Stomach smooth muscle (tissue), 2 donors: Measurements from ENCODE around the gene CACNB2.
"Not testable (repeated sequence)": the region's sequence is repeated elsewhere in the genome, so short reads cannot be mapped to it uniquely, and the experiment has no call there.

Experiments used
- H3K27ac ChIP-seq: one replicate; pipeline ENCODE4 v1.7.0; 2013; ENCODE audit warnings: mild to moderate bottlenecking, low read length, inconsistent platforms
- H3K27me3 ChIP-seq, 2 donors: one replicate each; pipeline ENCODE4 v1.7.0; 2013; ENCODE audit warnings: low read length in 2 of 2; ENCODE audit not compliant: insufficient read depth in 2 of 2, control insufficient read depth in 1 of 2
- H3K36me3 ChIP-seq, 2 donors: one replicate each; pipeline ENCODE4 v1.7.0; 2013; ENCODE audit warnings: low read length in 2 of 2; ENCODE audit not compliant: control insufficient read depth in 2 of 2, insufficient read depth in 2 of 2
- H3K4me1 ChIP-seq: one replicate; pipeline ENCODE4 v1.7.0; 2013; ENCODE audit warnings: low read length; ENCODE audit not compliant: control insufficient read depth, insufficient read depth
- H3K4me3 ChIP-seq, 2 donors: one replicate each; pipeline ENCODE4 v1.7.0; 2013; ENCODE audit warnings: low read length in 2 of 2
- H3K9ac ChIP-seq, 2 donors: one replicate each; pipeline ENCODE4 v1.7.0; 2013; ENCODE audit warnings: low read length in 2 of 2, mild to moderate bottlenecking in 1 of 2
- H3K9me3 ChIP-seq, 2 donors: one replicate each; pipeline ENCODE4 v1.7.0; 2013; ENCODE audit warnings: low read length in 2 of 2; ENCODE audit not compliant: control insufficient read depth in 2 of 2
- donor health status: healthy.
- donor health status: Pancreatic carcinoma.

Gene CACNB2

DNA sequence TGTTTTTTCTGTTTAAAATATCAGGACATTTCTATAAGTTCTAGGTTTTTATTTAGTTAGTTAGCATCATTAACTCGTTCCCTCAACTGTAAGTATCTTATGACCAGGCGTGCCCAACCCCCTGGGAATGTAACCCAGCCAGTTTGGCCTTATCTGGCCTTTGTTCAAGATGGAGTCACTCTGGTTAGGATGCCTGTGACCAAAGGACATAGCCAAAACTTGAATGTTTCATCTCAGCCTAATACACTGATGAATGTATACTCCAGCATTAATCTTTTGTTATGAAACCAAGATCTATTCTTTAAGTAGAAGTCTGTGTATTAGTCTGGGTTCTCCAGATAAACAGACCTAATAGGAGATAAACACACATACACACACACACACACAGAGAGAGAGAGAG, 279.7 kb downstream of the CACNB2 start:
- no peak overlapping the region for H3K4me3 ChIP-seq

DNA sequence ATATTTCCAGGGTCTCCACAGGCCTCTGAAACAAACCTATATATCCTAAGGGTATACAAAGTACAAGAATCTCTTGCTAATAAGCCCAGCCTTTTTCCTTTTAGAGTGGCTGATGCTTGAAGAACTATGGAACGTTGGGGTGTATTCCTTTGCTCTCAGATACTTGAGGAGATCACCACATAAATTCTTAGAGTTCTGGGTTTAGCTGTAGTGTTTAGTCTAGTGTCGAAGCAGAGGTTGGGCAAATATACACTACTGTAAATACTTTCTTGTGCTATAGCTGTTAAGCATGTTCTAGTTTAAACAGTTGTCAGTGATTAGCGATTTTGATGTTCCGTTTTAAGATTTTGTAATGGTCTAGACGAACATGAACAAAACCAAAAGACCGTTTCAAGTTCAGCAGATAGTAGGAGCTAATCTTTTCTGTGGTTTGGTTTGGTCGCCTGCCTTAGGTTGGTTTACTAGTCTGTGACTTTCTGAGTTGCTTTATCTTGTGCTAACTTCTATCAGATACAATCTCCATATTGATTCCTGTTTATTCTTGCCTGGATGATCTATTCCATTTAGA, 281.6 kb downstream of the CACNB2 start:
- Histone ChIP-seq H3K27me3 (no peaks in the 10 kb centered on the region), H3K36me3 (no peaks in the 10 kb centered on the region), H3K9ac (no peak overlapping the region), H3K9me3 (no peaks in the 10 kb centered on the region), H3K27ac (no peak overlapping the region), H3K4me3 (no peak overlapping the region), H3K4me1 (peaks cover 3% of the 10 kb centered on the region)

More for the DNA sequence above, 279.7 kb downstream of the CACNB2 start:
- Histone ChIP-seq H3K27ac (no peak overlapping the region), H3K9ac (no peak overlapping the region), H3K4me1 (peaks cover 3% of the 10 kb centered on the region), H3K9me3 (no peaks in the 10 kb centered on the region), H3K36me3 (no peaks in the 10 kb centered on the region), H3K27me3 (no peaks in the 10 kb centered on the region)

DNA sequence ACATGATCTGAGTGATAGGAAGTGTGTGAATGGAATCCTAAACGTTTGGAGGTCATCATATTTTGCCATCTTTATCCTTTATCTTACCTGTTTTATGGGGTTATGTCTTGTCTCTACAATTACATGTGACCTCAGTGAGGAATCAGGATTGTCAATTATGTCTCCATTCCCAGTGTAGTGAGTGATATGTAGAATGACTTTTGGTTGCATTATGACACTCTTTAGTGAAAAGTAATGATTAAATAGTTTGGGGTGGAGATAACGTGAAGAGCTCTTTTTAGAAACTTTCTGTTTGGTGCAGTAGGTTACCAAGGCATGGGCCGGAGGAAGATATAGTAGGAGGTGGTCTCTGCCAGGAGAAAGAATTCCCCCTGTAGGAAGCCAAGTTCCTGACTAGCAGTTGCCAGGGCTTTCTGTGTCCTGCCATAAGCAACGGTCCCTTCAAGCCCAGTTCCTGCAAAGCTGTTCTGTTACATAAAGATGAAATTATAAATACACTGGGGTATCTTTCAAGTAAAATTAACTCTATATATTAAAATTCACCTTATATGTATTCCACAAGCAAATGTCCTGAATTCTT, 282.9 kb downstream of the CACNB2 start:
- H3K9me3 ChIP-seq = no peaks in the 10 kb centered on the region
- H3K27me3 ChIP-seq = no peaks in the 10 kb centered on the region
- H3K27ac ChIP-seq = no peak overlapping the region
- H3K4me3 ChIP-seq = no peak overlapping the region
- peaks cover 3% of the 10 kb centered on the region for H3K4me1 ChIP-seq
- H3K9ac ChIP-seq = no peak overlapping the region
- no peaks in the 10 kb centered on the region for H3K36me3 ChIP-seq

DNA sequence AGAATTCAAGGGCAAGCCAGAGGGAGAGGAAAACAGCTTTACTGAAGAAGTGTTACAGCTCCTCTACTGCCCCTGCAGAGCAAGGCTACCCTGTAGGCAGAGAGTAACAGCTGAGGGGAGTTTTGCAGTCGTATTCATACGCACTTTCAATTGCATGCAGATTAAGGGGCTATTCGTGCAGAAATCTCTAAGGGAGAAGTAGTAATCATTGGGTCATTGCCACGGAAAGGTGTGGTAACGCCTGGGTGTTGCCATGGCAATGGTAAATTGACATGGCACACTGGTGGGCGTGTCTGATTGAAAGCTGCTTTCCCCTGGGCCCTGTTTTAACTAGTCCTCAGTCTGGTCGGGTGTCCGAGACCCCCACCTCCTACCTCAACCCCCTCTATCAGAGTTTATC, 284.0 kb downstream of the CACNB2 start:
- Histone ChIP-seq H3K9me3 (no peaks in the 10 kb centered on the region), H3K36me3 (no peaks in the 10 kb centered on the region), H3K27me3 (no peaks in the 10 kb centered on the region), H3K4me3 (no peak overlapping the region), H3K9ac (no peak overlapping the region), H3K27ac (no peak overlapping the region), H3K4me1 (peaks cover 3% of the 10 kb centered on the region)

DNA sequence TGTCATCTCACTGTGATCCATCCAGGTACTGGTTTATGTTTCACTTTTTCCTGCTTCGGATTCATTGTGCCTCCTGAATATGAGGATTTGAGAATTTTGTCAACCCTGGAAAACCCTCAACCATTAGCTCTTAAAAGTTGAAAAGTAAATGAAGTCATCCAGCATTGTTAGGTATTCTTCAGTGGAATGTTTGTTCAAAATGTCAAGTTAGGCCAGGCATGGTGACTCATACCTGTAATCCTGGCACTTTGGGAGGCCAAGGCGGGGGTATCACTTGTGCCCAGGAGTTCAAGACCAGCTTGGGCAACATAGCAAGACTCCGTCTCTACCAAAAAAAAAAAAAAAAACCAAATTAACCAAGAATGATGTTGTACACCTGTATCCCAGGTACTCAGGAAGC, 289.1 kb downstream of the CACNB2 start:
- Histone ChIP-seq H3K36me3 (no peaks in the 10 kb centered on the region), H3K9me3 (no peaks in the 10 kb centered on the region), H3K27ac (no peak overlapping the region), H3K4me1 (no peaks in the 10 kb centered on the region), H3K9ac (no peak overlapping the region), H3K4me3 (no peak overlapping the region), H3K27me3 (no peaks in the 10 kb centered on the region)

DNA sequence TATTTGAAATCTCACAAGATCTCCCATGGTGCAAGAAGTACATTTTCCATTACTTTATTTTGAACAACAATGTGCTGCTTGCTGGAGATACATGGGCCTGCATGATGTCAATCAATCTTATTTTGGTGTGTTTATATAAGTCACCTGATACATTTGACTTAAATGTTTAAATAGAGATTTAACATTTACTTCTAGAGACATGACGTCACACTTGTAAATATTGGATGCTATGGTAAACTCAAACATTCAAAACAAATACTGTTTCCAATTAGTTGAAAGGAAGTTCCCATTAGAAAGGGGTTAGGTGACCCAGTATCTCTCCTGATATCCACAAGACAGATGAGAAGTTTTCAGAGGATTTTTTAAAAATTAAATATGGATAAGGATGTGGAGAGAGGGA, 296.7 kb downstream of the CACNB2 start:
- Histone ChIP-seq H3K4me3 (no peak overlapping the region), H3K36me3 (peaks cover 0 to under 1% of the 10 kb centered on the region in 2 donors), H3K9me3 (no peaks in the 10 kb centered on the region), H3K9ac (no peak overlapping the region), H3K27ac (no peak overlapping the region), H3K27me3 (no peaks in the 10 kb centered on the region), H3K4me1 (no peaks in the 10 kb centered on the region)

DNA sequence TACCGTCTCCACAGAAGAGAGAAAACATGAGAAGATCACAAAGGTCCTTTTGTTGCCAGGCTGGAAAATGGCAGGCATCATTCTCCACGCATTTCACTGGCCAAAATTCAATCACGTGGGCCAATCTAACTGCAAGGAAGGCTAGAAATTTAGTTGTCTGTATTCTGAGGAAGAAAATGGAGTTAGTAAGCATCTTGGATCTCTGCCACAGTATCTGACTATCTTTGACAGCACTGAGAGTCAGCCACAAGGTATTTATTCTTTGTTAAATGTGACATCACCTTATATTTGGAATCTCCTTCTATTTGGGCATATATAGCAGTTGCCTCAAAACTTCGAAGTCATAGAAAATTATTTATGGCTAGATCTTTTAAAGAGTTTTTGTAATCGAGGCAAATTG, 297.3 kb downstream of the CACNB2 start:
- Histone ChIP-seq H3K4me1 (no peaks in the 10 kb centered on the region), H3K36me3 (peaks cover 0 to 2% of the 10 kb centered on the region in 2 donors), H3K9ac (no peak overlapping the region), H3K27me3 (no peaks in the 10 kb centered on the region), H3K27ac (no peak overlapping the region), H3K4me3 (no peak overlapping the region), H3K9me3 (no peaks in the 10 kb centered on the region)

DNA sequence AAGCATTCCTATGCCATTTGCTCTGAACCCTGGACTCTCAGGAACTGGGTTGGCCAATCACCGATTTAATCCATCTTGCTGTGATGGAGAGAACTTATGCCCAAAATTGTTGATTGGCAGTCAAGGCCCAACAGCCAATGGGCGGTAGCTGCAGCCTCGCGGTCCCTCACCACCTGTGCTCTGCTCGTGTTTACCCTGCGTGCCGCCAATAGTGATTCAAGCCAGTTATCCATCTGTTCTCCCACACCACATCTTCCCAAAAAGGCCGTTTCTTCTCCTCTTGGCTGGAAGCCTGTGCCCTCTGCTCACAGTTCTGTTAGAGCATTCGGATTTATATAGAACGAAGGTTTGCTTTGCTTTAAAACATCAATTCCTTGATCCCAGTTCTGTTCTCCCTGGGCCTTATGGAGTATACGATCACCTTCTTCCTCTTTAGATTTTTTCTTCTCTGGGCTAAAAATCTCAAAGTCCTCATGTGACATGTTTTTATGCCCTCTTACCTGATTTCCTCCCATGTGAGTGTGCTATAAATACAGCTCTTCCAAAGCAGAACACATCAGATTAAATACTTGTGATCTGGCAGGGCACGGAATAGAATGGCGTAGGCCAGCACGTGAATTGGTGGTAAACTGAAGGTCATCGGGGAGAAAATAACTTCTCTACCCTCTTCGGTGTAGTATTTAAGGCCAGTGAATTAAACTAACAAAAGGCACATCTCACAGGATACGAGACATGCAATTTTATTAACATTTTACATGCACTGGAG, 298.3 kb downstream of the CACNB2 start:
- H3K9me3 ChIP-seq = no peaks in the 10 kb centered on the region
- H3K4me1 ChIP-seq = no peaks in the 10 kb centered on the region
- peaks cover 0 to 2% of the 10 kb centered on the region in 2 donors for H3K36me3 ChIP-seq
- no peak overlapping the region for H3K4me3 ChIP-seq
- no peak overlapping the region for H3K27ac ChIP-seq
- H3K27me3 ChIP-seq = no peaks in the 10 kb centered on the region
- H3K9ac ChIP-seq = no peak overlapping the region

DNA sequence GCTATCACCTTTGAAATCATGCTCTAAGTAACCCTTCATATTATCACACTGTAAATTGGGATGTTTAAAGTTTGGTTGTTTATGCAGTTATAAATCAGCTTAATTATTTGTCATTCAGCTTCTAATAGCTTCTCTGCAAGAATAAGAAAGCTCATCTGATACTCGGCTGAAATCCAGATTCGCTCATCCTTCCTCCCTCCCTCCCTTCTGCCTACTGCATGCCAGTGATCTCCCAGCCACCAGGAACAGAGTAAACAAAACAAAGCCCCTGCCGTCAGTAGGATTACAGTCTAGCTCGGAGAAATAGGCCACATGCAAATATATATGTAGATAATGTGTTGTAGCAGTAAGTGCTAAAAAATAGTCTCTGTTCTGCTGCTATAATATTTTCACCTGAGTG, 299.4 kb downstream of the CACNB2 start:
- Histone ChIP-seq H3K36me3 (peaks cover 0 to 2% of the 10 kb centered on the region in 2 donors), H3K4me3 (no peak overlapping the region), H3K4me1 (no peaks in the 10 kb centered on the region), H3K9ac (no peak overlapping the region), H3K9me3 (no peaks in the 10 kb centered on the region), H3K27ac (no peak overlapping the region), H3K27me3 (no peaks in the 10 kb centered on the region)

DNA sequence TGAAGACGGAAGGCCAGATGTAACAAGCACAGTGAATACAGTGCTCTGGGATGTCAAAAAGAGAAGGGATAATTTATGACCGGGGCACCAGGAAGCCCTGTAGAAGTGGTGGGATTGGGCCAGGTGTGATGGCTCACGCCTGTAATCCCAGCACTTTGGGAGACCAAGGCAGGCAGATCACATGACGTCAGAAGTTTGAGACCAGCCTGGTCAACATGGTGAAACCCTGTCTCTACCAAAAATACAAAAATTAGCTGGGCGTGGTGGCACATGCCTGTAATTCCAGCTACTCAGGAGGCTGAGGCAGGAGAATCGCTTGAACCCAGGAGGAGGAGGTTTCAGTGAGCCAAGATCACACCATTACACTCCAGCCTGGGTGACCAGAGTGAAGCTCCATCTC, 305.4 kb downstream of the CACNB2 start:
- not testable (repeated sequence) for H3K9me3 ChIP-seq, H3K36me3 ChIP-seq, H3K4me1 ChIP-seq, H3K27ac ChIP-seq, H3K27me3 ChIP-seq, H3K4me3 ChIP-seq, H3K9ac ChIP-seq

DNA sequence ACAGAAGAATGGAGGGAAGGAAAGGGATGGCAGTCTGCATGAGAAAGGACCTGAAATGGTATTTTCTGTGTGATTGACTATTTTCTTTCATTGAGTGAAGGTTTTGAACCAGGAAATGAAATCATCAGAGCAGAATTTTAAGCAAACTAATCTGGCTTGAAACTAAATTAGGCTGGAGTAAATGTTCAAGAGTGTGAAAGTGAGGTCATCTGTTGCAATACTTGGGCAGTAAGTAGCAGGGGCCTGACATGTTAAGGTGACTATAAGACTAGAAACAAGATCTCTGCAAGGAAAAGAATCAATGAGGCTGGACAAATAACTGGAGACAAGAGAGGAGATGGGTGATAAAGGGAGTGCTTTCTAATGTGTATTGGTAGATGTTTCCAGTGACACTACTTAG, 306.0 kb downstream of the CACNB2 start:
- H3K4me3 ChIP-seq = no peak overlapping the region
- no peak overlapping the region for H3K27ac ChIP-seq
- H3K9me3 ChIP-seq = no peaks in the 10 kb centered on the region
- H3K4me1 ChIP-seq = peaks cover 8% of the 10 kb centered on the region
- no peaks in the 10 kb centered on the region for H3K27me3 ChIP-seq
- H3K36me3 ChIP-seq = peaks cover 0 to 2% of the 10 kb centered on the region in 2 donors
- H3K9ac ChIP-seq = no peak overlapping the region
